H1 (cell line): ENCODE data around the gene COL21A1.
"Not testable (repeated sequence)": the region's sequence is repeated elsewhere in the genome, so short reads cannot be mapped to it uniquely, and the experiment has no call there.

ENCODE experiments used
- BRCA1 ChIP-seq: IDR thresholded peaks from 2 replicates; pipeline ENCODE4 v1.6.1; 2012; ENCODE audit warnings: low read depth, low read length, improper control_type of control experiment
- CEBPB ChIP-seq: IDR thresholded peaks from 2 replicates; pipeline ENCODE4 v1.6.1; 2012; ENCODE audit warnings: low read depth, low read length
- CREB1 ChIP-seq: IDR thresholded peaks from 2 replicates; pipeline ENCODE4 v1.6.1; 2012; ENCODE audit warnings: inconsistent platforms
- EZH2 ChIP-seq: fragments of 200-600 bp; sonication (generic); IDR thresholded peaks from 2 replicates; pipeline ENCODE4 v1.7.1; 2012; ENCODE audit warnings: low read depth, mild to moderate bottlenecking, moderate library complexity, low read length, inconsistent platforms; ENCODE audit not compliant: severe bottlenecking
- HDAC2 ChIP-seq, 2 experiments: fragments of 300-600 bp in 1 of 2; sonication (generic) in 1 of 2; IDR thresholded peaks; 2 replicates each; pipeline ENCODE4 v1.6.1; 2011 to 2012; ENCODE audit warnings: low read depth in 2 of 2, low read length in 2 of 2, mild to moderate bottlenecking in 2 of 2, moderate library complexity in 2 of 2, borderline replicate concordance in 1 of 2, inconsistent platforms in 1 of 2
- KDM1A ChIP-seq: fragments of 200-600, 300-600 bp; sonication (generic); IDR thresholded peaks from 2 replicates; pipeline ENCODE4 v1.7.1; 2016; ENCODE audit warnings: mild to moderate bottlenecking, low read length, borderline replicate concordance
- SIN3A ChIP-seq, 2 experiments: IDR thresholded peaks in 1 of 2; conservative IDR thresholded peaks in 1 of 2; 2 replicates each; pipeline ENCODE4 v1.6.1; 2011 to 2012; ENCODE audit warnings: low read length in 2 of 2, improper control_type of control experiment in 1 of 2, low read depth in 1 of 2, mild to moderate bottlenecking in 1 of 2
- TF ChIP-seq, protein P1 (sequence below), 3 experiments: IDR thresholded peaks; 1 replicate in 2 of 3; 2 replicates in 1 of 3; pipeline versions ENCODE4 v1.5.1 to v1.6.1; 2011; ENCODE audit warnings: low read length in 3 of 3, mild to moderate bottlenecking in 3 of 3, inconsistent platforms in 2 of 3, low read depth in 1 of 3, moderate library complexity in 1 of 3; ENCODE audit not compliant: insufficient read depth in 1 of 3; ENCODE audit errors: control extremely low read depth in 1 of 3
- TF ChIP-seq, protein P2 (sequence below): IDR thresholded peaks from 2 replicates; pipeline ENCODE4 v1.6.1; 2012; ENCODE audit warnings: low read length, inconsistent platforms

DNA sequence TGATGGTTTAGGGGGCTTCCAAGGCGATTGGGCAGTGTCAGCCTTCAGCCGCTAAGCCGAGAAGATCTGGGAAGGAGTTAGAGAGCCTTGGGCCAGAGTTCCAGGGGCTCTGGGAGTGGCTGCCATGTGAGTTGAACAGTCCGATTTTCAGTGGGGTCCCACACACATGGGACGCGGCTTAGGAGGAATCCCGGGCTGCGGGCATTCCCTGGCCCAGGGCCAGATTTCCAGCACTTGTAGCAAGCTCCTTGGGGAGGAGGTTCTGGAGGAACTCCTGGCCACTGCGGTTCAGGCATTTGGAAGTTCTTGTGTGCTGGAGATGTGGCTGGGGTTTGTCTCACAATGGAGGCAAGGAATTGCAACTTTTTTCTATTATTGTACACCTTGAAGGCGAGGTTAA, 233.3 kb downstream of the COL21A1 start:
- TF ChIP-seq EZH2; SIN3A (conservative IDR thresholded peaks at IDR 0.05 in 1 of 2, IDR thresholded peaks at IDR 0.05 in 1 of 2; ENCODE audit: low read depth in 1 of 2, low read length in 2 of 2); HDAC2 (IDR thresholded peaks at IDR 0.05; ENCODE audit: borderline replicate concordance in 1 of 2, low read depth in 2 of 2, low read length in 2 of 2); CEBPB; KDM1A; CREB1; BRCA1: not testable (repeated sequence)
- TF ChIP-seq, protein P1, sequence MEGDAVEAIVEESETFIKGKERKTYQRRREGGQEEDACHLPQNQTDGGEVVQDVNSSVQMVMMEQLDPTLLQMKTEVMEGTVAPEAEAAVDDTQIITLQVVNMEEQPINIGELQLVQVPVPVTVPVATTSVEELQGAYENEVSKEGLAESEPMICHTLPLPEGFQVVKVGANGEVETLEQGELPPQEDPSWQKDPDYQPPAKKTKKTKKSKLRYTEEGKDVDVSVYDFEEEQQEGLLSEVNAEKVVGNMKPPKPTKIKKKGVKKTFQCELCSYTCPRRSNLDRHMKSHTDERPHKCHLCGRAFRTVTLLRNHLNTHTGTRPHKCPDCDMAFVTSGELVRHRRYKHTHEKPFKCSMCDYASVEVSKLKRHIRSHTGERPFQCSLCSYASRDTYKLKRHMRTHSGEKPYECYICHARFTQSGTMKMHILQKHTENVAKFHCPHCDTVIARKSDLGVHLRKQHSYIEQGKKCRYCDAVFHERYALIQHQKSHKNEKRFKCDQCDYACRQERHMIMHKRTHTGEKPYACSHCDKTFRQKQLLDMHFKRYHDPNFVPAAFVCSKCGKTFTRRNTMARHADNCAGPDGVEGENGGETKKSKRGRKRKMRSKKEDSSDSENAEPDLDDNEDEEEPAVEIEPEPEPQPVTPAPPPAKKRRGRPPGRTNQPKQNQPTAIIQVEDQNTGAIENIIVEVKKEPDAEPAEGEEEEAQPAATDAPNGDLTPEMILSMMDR (IDR thresholded peaks at IDR 0.05; ENCODE audit: control extremely low read depth in 1 of 3, insufficient read depth in 1 of 3, low read depth in 1 of 3, low read length in 3 of 3), result not testable (repeated sequence)
- TF ChIP-seq, protein P2, sequence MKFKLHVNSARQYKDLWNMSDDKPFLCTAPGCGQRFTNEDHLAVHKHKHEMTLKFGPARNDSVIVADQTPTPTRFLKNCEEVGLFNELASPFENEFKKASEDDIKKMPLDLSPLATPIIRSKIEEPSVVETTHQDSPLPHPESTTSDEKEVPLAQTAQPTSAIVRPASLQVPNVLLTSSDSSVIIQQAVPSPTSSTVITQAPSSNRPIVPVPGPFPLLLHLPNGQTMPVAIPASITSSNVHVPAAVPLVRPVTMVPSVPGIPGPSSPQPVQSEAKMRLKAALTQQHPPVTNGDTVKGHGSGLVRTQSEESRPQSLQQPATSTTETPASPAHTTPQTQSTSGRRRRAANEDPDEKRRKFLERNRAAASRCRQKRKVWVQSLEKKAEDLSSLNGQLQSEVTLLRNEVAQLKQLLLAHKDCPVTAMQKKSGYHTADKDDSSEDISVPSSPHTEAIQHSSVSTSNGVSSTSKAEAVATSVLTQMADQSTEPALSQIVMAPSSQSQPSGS, result not testable (repeated sequence)
